GM19372 (cell line): Measurements from ENCODE around the gene AFDN.

ENCODE experiments used
- ATAC-seq: cut with Tn5 transposase; IDR thresholded peaks from one replicate; pipeline ENCODE4 v1.9.1; 2021; ENCODE audit warnings: mild to moderate bottlenecking, low read depth, moderate library complexity; ENCODE audit not compliant: unreplicated experiment

The AFDN gene

DNA sequence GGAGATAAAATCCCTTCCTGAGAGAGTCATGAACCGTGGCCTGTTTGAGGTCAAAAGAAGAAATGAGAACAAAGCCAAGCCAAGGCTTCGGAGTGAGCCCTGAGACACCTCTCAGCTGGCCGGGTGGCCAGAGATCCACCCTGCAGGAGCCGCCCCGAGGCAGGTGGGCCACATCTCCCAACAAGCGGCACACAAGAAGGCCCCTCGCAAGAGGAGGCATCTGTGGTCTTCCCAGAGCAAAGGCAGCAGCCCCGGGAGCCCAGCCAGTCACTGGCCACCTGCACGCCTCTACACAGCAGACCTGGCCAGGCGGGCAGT is 30.9 kb upstream of the AFDN start:
- ATAC-seq: no peak

DNA sequence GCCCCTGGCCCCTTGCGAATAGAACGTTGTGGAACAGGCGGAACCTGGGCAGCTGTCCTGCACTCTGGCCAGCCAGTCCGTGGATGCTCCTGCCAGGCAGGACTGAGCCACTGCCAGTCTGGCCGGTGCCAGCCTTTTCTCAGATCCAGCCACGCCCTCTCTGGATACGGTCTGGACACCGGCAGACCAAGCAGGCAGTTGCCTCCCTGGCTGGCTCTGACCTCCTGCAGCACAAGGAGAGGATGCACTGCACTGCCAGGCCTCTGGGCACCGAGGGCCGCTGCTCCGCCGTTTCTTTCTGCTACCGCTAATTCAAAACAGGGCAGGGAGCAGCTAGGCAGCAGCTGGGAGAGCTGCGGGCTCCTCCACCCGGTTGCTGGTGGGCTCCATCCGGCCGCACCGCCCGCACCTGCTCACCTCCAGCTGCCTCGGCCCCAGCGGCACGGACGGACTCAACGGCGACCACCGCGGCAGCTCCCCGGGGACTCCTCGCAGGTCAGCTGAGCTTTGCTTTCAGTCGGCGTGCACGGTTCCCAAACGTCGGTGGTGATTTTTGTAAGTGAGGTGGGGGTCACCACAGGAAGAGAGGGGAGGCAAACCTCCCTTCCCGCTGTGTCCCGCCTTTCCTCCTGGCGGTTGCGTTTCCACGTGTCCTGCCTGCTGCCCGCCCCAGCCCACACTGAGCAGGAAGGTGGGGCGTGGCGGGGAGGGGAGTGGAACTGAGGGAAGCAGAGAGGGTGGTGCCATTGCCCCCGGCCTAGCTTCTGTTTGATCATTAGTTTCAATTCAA is 30.3 kb upstream of the AFDN start:
- no peak for ATAC-seq

DNA sequence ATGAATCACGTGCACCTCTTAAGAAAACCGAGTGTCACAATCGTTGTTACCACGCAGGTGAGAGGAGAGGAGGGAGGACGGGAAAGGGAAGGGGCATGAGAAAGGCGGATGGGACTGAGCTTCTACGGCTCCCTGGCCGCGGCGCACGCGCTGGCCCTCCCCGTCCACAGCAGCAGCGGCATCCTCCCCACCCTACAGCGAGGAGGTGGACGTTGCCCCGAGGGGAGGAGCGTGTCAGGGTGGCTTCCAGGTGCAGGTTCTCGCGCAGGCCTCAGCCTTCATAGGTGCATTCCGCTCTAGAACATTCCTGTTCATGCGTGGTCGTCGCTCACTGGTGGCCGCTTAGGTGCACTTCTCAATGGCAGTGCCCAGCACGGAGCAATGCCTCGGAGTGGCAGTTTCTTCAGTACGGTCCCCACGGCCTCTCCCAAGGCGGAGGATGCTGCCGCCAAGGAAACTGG is 29.7 kb upstream of the AFDN start:
- ATAC-seq: no peak

DNA sequence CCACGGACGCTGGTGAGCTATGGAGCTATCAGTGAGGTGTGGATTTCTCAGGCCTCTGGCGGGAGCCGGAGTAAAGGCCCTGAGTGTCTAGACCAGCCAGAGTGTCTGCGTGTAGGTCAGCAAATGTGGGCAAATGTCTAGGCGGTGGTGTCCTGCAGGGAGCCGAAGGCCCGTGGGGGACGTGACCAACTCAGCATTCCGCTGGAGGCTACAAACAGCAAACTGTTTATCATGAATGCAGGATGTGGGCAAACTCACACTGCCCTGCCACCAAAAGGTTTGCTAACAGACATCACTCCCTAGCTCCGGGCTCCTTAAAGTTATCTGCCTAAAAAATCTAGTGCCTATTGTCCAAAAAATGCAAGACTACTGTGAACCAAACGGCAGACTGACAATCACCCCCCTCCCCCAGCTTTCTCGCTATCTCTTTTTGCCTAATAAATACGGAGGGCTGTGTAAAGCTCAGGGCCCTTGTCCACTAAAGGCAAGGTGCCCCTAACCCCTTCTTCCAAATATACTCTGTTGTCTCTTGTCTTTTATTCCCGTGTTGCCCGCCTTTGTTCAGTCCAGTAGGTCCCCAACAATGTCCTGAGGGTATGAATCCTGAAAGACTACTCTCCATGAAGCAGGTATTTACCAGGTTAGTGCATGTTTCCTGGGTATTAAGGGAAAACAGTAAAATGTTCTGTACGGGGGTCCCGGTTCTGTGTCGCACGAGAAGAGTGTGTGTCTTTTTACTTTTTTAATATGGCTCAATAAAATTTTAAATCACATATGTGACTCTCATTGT is 29.0 kb upstream of the AFDN start:
- no peak for ATAC-seq

DNA sequence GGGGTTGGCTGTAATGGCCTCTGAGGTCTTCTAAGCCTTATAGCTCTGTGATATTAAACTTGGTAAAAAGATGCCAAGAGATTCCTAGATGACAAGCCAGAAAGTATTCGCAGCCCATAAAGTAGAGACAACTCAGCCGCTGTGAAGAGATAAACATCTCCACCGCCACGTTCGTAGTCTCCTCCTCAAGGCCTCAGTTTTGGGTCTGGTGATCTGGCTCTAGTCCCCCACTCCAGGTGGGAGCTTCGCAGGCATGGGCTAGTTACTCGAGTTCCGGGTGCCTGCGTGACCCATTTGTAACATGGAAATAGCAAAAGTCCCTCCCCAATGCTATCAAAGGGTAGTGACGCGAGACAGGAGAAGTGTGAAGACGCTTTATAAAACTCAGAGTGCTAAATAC is 28.3 kb upstream of the AFDN start:
- ATAC-seq: no peak

DNA sequence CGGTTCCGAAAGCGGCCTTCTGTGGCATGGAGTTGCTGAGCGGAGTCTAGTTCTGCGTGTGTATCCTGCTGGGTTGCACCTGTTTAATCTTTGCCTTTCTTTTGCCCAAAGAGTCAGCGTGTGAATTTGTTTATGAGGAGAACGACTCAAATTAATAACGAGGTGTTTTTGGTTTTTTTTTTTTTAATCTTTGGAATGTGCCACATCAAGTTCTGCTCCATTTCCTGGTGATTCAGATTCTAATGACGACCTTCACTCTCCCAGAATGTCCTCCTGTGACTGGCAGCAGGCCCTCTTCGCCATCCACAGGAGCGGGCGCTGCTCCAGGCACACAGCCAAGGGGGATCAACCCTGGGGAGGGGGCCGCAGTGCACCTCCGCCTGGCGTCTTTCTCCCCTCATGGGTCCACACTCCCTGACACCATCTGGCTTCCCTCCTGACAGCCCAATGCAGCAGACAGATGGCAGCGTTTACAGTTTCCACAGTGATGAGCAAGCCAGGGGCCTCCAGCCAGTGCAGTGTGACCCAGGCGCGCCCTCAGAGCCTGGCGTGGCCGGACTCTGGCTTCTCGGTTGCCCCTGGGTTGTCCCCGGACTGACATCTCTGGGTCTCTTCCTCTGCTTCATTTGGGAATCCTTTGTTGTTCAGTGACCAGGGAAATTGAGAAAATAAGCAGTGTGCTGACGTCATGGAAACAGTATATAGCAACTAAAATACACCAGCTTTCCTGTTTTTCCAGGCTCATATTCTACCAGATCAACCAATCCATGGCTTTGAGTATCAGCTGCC is 27.5 kb upstream of the AFDN start:
- ATAC-seq: no peak

DNA sequence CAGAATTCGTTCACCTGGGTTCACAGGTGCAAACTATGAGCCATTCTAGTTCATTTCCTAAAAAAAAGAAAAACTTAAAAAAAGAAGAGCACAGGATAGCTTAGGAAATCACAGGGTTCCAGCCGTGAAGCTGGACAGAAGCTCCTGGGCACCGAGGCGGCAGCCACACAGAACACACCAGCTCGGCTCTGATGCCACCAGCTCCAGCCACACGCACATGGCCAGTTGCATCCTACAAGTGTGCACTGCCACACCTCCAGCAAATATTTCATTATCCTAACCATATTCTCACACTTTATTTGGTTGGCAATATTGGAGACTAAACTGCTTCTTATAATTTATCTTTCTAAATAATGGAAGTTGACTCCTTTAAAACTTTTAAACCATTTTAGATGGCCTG is 26.2 kb upstream of the AFDN start:
- ATAC-seq: no peak

DNA sequence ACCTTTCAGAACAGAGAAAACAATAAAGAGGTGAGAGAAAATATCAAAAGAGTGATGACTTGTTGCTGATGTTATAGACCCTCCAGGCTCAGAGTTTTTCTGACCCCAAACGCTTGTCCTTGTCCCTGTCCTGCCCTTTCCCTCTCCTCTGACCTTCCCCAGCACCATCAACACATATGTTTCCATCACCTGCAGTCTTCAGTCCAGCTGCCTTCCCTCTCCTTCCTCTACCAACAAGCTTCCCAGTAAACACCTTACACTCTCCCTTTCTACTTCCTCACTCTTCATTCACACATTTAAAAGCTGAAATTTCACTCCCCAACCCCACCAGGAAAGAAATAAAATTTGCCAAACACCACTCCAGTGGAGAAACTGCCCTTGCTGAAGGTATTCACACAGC is 25.4 kb upstream of the AFDN start:
- no peak for ATAC-seq

DNA sequence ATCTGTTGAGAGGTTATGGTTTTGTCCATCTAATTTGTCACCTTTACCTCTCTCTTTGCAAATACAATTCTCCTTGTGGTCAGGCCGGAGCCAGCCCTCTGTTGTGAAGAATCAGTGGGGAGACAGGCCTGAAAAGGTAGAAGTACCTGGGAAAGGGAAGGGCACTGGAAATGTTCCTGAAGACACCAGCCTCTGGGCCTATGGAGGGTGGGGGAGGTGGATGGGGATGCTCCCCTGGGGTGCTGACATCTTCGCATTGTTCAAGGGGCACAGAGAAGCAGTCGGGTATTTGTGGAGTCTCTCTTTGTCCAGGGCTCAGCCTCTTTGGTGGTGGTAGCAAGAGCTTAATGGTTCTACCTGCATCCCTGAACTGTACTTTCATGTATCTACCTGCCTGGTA is 24.4 kb upstream of the AFDN start:
- no peak for ATAC-seq

DNA sequence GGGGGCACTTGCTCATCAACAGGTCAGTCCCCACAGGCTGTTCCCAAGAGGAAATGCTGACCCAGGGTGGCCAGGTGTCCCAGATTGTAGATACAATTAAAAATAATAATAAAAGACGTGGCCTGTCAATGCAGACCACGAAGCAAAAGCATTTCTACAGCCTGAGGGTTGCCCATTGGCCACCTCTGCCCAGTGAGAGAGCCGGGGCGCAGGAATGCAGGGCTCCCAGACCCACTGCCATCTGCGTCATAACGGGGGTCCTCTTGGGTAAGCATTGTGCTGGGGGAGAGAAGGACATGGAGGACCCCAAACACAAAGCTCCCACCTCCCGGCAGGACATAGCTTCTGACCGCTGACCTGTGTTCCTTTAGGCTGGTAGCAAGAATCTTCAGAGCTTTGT is 22.9 kb upstream of the AFDN start:
- ATAC-seq: no peak

DNA sequence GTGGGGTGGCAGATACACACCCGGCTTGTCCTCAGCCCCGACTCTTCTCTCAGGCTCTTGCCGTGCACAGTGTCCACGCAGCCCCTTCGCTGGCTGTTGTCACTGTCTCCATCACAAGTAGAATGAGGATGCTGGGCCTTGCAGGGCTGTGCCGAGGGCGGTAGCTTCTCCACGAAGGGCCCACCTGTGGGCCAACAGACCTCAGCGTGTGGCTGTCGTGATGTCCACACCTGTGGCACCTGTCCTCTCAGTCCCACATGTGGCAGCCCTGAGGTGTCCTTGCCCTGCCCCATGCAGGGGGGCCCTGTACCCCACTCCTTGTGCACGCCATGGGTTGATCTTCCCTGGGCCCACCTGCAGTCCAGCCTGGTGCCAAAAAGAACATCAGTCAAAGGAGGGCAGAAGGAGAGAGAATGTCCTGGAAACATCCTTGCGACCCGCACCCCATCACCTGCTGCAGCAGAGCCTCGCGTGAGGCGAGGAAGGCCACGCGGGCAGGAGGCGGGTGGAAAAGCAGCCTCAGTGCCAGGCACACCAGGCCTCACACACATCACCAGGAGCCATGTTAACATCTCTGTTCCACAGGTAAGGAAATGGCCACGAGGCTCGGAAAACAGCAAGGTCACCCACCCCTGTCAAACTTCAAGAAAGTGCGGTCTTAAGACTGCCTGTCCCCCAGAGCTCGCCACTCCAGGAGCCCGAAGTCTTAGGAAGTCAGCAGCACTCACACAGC is 22.3 kb upstream of the AFDN start:
- ATAC-seq: no peak

DNA sequence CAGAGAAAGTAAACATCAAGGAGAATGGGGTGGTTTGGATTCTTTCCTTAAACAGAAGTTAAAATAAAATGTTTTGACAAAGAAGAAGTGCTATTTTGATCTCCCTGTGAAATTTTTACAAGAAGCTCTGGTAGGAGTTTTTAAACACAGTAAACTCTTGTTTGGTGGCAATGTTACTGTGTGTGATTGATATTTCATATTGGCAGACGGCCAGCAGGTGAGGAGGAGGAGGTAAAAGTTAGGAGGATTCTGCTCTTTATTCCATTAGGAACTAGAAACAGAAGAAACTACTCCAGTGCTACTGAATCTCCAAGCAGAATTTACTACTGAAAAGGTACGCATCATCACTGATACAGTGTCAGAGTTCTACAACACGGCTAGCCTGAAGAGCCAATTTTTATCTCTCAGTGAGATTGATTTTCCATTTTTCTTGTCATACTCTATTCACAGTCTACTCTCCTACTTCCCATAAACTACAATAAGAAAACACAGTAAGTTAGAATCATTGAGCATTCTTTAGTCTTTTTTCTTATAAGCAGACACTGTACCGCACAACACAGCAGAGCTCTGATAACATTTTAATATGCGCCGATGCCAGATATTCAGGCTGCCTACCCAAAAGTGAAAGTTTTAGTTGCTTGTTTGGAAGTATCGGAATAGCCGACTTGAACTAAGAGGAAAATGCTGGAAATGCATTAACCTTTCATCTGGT is 21.2 kb upstream of the AFDN start:
- ATAC-seq: no peak

DNA sequence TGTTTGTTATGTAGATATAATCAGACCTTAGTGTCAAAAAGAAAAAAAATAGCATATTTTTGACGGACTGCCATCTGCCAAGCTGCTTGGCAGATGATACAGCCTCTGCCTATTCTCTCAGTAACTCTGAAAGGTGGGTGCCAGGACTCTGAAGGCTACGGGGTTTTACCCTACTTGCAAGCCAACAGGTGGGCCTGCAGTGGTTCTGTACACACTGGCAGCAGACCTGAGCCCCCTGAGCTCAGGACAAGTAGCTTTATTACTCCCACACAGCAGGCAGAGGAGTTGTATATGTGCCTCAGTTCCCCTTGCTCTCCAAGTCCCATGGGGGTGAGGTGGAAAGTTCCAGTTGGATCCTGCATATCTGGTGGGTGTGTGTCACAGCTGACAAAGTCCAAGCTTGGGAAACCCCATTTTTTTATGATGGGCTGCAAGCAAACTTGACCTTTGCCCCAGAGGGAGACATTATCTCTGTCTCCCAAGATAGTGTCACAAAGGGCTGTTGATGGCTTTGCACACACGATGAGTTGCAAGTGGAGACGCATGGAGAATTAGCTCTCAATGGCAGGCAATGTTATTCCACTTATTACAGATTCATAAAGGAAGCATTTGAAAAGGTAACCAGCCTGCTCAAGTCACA is 20.5 kb upstream of the AFDN start:
- ATAC-seq: no peak

DNA sequence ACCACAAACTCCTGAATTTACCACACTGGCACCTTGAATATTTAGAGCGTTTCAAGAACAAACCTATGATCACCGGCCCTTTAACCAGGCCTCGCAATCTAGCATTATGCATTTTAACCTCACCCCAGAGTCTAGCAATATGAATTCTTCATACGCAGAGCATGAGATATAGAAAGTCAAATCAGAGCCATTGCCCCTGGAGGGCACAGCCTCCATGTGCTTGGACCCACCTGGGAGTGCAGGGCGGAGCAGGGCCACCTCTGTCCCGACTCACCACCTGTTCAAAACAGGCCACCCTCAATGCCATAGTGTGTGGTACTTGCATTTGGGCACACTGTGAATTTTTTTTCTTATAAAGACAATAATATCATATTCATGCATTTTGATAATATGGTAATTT is 19.5 kb upstream of the AFDN start:
- ATAC-seq: no peak

DNA sequence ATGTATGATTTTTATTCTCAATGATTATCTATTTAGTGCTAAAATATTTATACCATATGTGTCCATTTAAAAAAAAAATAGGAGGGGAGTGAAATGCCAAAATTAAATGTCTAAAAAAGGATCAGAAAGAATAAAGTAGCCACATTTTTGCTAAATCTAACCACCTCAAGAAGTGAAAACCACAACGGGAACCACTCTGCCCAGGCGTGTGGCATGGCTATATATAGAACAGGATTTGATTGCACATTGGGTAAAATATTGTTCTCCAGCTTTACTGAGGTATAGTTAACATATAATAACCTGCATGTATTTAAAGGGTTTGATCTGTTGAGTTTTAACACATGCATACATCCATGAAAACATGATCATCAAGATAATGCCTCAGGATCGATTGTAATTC is 19.0 kb upstream of the AFDN start:
- no peak for ATAC-seq

DNA sequence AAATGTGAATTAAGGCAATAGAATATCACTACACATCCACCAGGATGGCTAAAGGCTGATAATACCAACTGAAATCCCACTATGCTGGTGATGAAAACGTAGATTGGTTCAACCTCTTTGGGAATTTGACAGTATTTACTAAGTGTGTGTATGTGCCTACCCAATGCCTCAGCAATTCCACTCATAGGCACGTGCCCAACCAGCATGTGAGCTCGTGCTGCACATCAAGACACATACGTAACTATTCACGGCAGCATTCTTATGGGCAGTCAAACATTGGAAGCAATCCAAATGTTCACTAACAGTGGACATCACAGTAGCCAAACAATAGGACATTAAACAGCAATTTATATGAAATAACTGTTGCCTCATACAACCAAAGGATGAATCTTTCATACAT is 15.7 kb upstream of the AFDN start:
- ATAC-seq: no peak

DNA sequence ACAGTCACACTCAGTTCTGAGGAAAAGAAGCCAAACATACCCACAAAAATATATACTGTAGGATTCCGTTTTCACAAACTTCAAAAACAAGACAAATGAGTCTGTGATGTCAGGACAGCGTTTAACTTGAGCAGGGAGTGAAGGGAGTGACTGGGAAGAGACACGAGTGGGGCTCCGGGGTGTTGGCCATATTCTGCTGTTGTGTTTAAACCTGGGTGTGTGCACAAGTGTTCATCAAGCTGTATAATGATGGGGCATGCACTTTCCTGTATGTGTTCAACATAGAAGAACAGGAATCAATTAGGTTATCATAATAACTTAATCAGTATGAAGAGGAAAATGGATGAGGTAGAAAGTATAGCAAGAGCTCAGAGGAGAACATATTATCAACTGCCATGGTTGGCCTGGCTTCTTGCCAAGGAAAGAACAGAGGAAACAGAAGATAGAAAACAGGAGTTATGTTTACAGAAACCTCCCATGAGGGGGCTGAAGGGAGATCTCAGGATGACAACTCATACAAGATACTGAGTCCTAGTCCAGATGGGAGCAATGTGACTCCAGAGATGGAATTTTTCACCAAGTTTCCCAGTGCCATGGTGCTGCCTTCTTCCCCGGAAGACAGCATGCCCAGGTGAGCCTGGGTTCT is 15.1 kb upstream of the AFDN start:
- no peak for ATAC-seq

DNA sequence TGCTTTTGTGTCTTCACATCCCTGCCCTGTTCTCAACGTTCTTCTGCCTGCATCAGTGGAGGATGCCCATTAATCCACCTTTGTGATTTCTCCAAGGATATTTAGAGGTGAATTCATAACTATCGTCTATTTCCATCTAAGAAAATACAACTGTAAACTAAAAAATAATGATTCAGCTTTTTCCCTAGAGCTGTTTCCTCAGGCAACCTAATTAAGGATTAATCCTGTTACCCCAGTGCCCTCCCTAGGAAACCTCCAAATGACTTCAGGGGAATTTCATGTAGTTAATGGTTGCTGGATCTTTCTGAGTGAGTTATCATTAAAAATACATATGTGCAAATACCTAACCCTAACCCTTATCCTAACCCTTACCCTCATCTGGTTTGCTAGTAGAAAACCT is 14.6 kb upstream of the AFDN start:
- ATAC-seq: no peak

DNA sequence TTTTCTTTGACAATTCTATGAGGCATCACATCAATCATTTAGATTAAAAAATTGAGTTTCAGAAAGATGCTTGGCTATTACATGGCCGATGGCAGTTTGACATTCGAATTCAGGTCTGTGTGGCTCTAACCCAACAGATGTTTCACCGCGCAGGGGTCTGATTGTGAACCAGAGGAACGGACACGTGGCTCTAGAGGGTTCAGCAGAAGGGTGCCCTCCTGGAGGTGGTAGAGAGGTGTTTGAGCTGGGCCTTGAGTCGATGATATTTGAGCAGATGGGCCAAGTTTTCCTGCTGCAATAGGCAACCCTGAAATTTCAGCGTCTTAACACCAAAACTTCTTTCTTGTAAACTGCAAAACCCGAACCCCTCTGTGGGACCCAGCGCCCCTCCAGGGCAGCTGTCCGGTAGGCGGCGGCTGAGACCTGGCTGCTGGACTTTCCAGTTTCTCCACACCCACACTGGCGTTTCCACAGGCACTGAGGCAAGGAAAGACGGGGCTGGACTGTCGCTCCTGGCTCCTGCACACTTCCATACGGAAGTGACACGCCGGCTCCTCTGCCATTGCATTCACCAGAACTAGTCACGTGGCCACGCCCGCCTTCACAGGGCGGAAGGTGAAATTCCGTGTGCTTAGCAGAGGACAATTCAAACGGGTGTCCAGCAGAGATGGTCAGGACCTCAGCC is 11.3 kb upstream of the AFDN start:
- ATAC-seq: no peak
